ENCODE measurements around the gene CEP131.

Gene CEP131
- total RNA-seq = 14.8 to 25.6 (median 23.0) reads per million in 9 experiments

- peaks cover 8% of the 10 kb centered on the region for H3K36me3 Mint-ChIP-seq (ENCODE audit: insufficient read depth)
- no peaks in the 10 kb centered on the region for H3K9me3 Mint-ChIP-seq
- no peaks in the 10 kb centered on the region for H3K27me3 Mint-ChIP-seq
- peaks cover 16 to 19% of the 10 kb centered on the region in 2 donors for H3K4me1 Mint-ChIP-seq (ENCODE audit: low read depth in 2 of 2)
- DNase-seq (peak; percentile 98 to 99 (median 98)), ATAC-seq (replicated peaks) (peak; percentile 95)
- H3K4me3 Mint-ChIP-seq = peak within 1 kb of the TSS; percentile 75 to 81
- peak within 1 kb of the TSS; percentile 13 to 59 for H3K27ac Mint-ChIP-seq
Observed at GRCh38 chr17:81222906-81223761, at the start of gene CEP131. Gene CEP131 (minus strand): TSS chr17:81222965. CDS start chr17:81220056, 2,909 bp downstream.

GRCh38 chr17:81271226-81271625, 48.5 kb upstream of the CEP131 start:
- Mint-ChIP-seq H3K27me3 (no peaks in the 10 kb centered on the region), H3K36me3 (ENCODE audit: insufficient read depth) (peaks cover 62% of the 10 kb centered on the region), H3K9me3 (no peaks in the 10 kb centered on the region), H3K27ac (no peak overlapping the region), H3K4me3 (no peak overlapping the region), H3K4me1 (ENCODE audit: low read depth in 2 of 2) (peaks cover 0 to 11% of the 10 kb centered on the region in 2 donors)
- ATAC-seq (replicated peaks) (no peak), DNase-seq (no peak)

DNA sequence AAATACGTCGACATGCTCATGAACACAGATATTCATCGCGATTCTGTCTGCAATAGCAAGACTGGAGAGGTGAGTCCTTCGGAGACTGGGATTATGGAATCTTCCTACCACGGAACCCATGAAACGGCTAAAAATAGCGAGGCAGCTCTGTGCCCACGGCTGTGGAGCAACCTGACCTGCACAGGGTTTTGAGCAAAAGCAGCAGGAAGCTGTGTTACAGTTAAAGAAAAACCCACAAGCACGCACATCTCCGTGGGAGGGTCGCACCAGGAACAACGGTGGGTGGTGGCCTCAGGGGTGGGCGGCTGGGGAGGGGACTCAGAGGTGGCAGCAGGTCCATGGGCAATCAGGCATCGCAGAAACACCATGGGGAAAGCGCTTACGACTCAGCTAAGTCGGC, 47.5 kb upstream of the CEP131 start:
- Mint-ChIP-seq H3K4me1 (ENCODE audit: low read depth in 2 of 2) (peaks cover 0 to 12% of the 10 kb centered on the region in 2 donors), H3K27me3 (no peaks in the 10 kb centered on the region), H3K9me3 (no peaks in the 10 kb centered on the region), H3K4me3 (no peak overlapping the region), H3K27ac (peak overlapping the region in 1 of 2 donors; percentile 70), H3K36me3 (ENCODE audit: insufficient read depth) (peaks cover 63% of the 10 kb centered on the region)
- no peak for DNase-seq
- no peak for ATAC-seq (replicated peaks)

DNA sequence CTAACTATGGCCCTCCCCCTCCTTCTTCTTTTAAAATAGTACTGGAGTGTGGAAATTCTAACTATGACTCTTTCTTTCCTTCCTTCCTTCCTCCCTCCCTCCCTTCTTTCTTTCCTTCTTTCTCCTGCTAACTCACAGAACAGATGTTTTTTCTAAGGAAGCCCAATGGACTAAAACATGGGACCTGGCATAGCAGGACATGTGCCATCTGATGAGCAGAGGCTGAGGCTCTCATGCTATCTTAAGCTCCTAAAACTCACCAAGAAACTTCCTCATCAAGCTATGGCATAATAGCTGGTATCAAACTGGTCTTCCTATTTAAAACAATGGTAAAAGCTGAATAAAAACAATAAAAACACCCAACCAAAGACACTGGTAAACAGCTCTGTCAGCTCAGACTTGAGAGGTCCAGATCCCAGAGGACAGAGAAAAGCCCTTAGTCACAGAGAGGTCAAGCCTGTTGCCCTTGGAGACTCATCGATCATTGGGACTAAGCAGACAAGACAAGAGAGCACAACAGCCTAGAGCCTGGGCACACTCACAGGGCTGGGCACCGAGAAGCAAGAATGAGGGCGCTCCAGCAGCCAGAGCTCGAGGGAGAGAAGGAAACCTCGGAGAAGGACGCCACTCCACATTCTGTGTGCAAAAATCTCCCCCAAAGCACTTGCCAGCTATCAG, 44.8 kb upstream of the CEP131 start:
- no peak overlapping the region for H3K4me3 Mint-ChIP-seq
- H3K27me3 Mint-ChIP-seq = no peaks in the 10 kb centered on the region
- no peaks in the 10 kb centered on the region for H3K9me3 Mint-ChIP-seq
- peaks cover 0 to 10% of the 10 kb centered on the region in 2 donors for H3K4me1 Mint-ChIP-seq (ENCODE audit: low read depth in 2 of 2)
- H3K36me3 Mint-ChIP-seq (ENCODE audit: insufficient read depth) = peaks cover 67% of the 10 kb centered on the region
- DNase-seq (no peak), ATAC-seq (replicated peaks) (no peak)
- peak overlapping the region; percentile 11 to 60 for H3K27ac Mint-ChIP-seq

- DNase-seq (no peak), ATAC-seq (replicated peaks) (no peak)
- Mint-ChIP-seq H3K4me3 (no peak overlapping the region), H3K9me3 (no peaks in the 10 kb centered on the region), H3K4me1 (ENCODE audit: low read depth in 2 of 2) (peaks cover 0 to 10% of the 10 kb centered on the region in 2 donors), H3K27ac (peak overlapping the region; percentile 77 to 82), H3K36me3 (ENCODE audit: insufficient read depth) (peaks cover 64% of the 10 kb centered on the region), H3K27me3 (no peaks in the 10 kb centered on the region)
Observed at GRCh38 chr17:81265576-81265975, 42.8 kb upstream of the CEP131 start.

DNA sequence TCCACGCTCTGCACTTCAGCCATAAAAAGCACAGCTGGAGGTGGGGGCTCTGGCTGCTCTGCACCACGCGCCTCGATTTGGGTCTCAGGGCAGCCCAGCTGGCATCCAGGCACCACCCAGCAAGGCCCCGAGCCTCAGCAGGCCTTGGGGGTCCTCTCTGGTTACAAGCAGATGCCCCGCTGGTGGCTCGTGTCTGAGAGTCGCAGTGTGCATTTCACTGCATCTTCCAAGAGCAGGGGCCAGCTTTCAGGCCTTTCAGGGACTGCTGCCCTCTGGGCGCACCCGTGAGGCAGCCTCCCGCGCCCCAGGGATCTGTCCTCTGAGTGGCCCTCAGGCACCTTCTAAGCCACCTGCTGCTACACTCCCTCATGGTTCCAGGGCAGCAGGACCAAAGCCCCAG, 41.9 kb upstream of the CEP131 start:
- no peak overlapping the region for H3K27ac Mint-ChIP-seq
- H3K27me3 Mint-ChIP-seq = no peaks in the 10 kb centered on the region
- no peak overlapping the region for H3K4me3 Mint-ChIP-seq
- DNase-seq = no peak
- H3K36me3 Mint-ChIP-seq (ENCODE audit: insufficient read depth) = peaks cover 57% of the 10 kb centered on the region
- H3K9me3 Mint-ChIP-seq = no peaks in the 10 kb centered on the region
- H3K4me1 Mint-ChIP-seq (ENCODE audit: low read depth in 2 of 2) = peaks cover 0 to 10% of the 10 kb centered on the region in 2 donors
- no peak for ATAC-seq (replicated peaks)

DNA sequence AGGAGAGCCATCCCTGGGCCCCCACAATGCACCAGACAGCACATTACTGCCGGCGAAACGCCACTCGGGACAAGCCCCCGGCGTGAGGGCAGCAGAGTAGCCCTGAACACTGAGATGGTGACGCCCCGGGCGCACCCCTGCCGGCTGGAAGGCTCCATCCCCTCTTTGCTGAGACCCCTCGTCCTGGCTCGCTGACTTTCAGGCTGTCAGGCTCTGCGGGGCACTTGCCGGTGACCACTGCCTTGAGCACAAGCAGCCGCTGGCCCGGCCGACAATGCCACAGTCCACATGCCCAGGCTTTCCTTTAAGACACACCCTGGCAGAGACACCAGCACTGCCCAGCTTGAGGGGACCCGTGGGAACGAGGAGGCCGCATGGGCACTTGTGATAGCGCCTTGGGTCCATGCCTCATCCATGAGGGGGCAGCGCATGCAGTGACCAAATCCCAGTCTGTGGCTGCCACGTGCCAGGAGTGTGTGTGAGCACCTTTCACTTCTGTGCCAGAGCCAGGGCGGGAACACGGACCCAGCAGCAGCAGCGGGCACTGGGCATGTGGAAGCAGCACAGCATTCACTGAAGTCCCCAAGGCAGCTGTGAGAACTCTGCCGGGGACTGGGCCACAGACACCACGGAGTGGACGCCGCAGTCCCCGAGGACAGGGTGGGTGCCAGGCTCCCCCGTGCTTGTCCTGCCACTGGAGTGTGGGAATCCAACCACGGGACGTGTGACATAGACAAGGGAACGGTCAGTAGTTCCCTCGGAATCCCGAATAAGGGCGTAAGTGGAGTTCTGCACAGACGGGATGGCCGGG, 40.8 kb upstream of the CEP131 start:
- no peaks in the 10 kb centered on the region for H3K27me3 Mint-ChIP-seq
- no peak overlapping the region for H3K27ac Mint-ChIP-seq
- DNase-seq = no peak
- peaks cover 51% of the 10 kb centered on the region for H3K36me3 Mint-ChIP-seq (ENCODE audit: insufficient read depth)
- H3K4me3 Mint-ChIP-seq = no peak overlapping the region
- H3K9me3 Mint-ChIP-seq = no peaks in the 10 kb centered on the region
- ATAC-seq (replicated peaks) = no peak
- H3K4me1 Mint-ChIP-seq (ENCODE audit: low read depth in 2 of 2) = peaks cover 0 to 10% of the 10 kb centered on the region in 2 donors

DNA sequence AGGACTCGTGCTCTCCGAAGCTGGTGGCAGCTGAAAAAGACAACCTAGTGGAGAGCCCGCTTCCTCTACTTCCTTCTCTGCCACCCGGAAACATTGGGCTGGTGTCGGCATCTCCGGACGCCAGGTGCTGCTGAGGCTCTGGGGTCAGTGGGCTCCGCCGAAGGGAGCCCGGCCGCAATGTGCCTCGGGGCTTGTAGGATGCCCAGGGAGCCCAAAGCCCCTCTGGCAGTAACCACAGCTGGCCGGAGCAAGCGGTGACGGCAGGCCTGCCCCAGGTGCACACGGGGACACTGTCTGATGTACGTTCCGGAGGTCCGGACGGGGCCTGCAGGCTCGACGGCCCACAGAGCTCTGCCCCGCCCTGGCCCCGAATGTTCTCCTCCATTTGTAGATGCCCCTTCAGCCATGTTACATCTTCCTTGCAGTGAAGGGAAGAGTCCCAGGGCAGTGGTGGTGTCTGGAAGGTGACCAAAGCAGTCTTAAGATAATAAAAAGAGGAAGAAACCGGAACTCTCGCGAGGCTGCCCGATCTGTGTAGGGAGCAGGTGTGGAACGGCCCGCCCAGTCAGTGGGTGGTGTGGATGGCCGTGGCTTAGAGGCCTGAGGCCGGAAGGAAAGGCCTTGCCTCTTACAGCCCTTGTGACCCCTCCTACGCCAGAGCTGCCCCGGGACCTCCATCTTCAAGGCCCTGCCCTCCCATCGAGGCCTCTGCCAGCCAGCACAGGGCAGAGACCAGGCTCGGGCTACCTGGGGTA, 39.0 kb upstream of the CEP131 start:
- Mint-ChIP-seq H3K9me3 (no peaks in the 10 kb centered on the region), H3K4me3 (no peak overlapping the region), H3K36me3 (ENCODE audit: insufficient read depth) (peaks cover 43% of the 10 kb centered on the region), H3K4me1 (ENCODE audit: low read depth in 2 of 2) (peaks cover 0 to 4% of the 10 kb centered on the region in 2 donors), H3K27ac (no peak overlapping the region), H3K27me3 (no peaks in the 10 kb centered on the region)
- no peak for ATAC-seq (replicated peaks)
- no peak for DNase-seq

DNA sequence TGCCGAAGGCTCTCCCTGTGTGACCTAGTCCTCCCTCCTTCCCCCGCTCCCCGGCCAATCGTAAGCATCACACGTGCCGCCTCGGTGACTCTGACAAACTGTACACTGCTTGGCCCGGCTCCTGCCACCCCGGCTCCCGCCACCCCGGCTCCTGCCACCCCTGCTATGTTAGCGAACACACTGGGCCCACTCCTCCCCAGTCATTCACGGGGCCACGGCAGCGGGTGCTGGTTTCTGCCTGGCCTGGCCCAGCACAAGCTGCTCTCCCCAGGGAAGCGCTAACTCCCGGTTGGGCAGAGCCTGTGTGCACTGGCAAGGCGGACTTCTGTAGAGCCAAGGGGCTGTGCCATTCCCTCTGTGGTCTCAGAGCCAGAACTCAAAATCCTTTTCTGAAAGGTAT, 38.3 kb upstream of the CEP131 start:
- ATAC-seq (replicated peaks) = no peak
- Mint-ChIP-seq H3K4me1 (ENCODE audit: low read depth in 2 of 2) (peaks cover 0 to 4% of the 10 kb centered on the region in 2 donors), H3K27ac (no peak overlapping the region), H3K27me3 (no peaks in the 10 kb centered on the region), H3K36me3 (ENCODE audit: insufficient read depth) (peaks cover 40% of the 10 kb centered on the region), H3K9me3 (no peaks in the 10 kb centered on the region), H3K4me3 (no peak overlapping the region)
- no peak for DNase-seq

GRCh38 chr17:81260641-81261040, 37.9 kb upstream of the CEP131 start:
- H3K9me3 Mint-ChIP-seq = no peaks in the 10 kb centered on the region
- DNase-seq = no peak
- H3K36me3 Mint-ChIP-seq (ENCODE audit: insufficient read depth) = peaks cover 36% of the 10 kb centered on the region
- peaks cover 0 to under 1% of the 10 kb centered on the region in 2 donors for H3K4me1 Mint-ChIP-seq (ENCODE audit: low read depth in 2 of 2)
- no peak overlapping the region for H3K4me3 Mint-ChIP-seq
- H3K27ac Mint-ChIP-seq = no peak overlapping the region
- ATAC-seq (replicated peaks) = no peak
- H3K27me3 Mint-ChIP-seq = no peaks in the 10 kb centered on the region

GRCh38 chr17:81260171-81260570, 37.4 kb upstream of the CEP131 start:
- H3K9me3 Mint-ChIP-seq = no peaks in the 10 kb centered on the region
- DNase-seq (no peak), ATAC-seq (replicated peaks) (no peak)
- H3K4me1 Mint-ChIP-seq (ENCODE audit: low read depth in 2 of 2) = no peaks in the 10 kb centered on the region
- no peak overlapping the region for H3K4me3 Mint-ChIP-seq
- H3K27me3 Mint-ChIP-seq = no peaks in the 10 kb centered on the region
- no peak overlapping the region for H3K27ac Mint-ChIP-seq
- peaks cover 33% of the 10 kb centered on the region for H3K36me3 Mint-ChIP-seq (ENCODE audit: insufficient read depth)

GRCh38 chr17:81259058-81259605, 36.4 kb upstream of the CEP131 start:
- no peak overlapping the region for H3K4me3 Mint-ChIP-seq
- H3K36me3 Mint-ChIP-seq (ENCODE audit: insufficient read depth) = peaks cover 28% of the 10 kb centered on the region
- no peaks in the 10 kb centered on the region for H3K4me1 Mint-ChIP-seq (ENCODE audit: low read depth in 2 of 2)
- H3K9me3 Mint-ChIP-seq = no peaks in the 10 kb centered on the region
- H3K27me3 Mint-ChIP-seq = no peaks in the 10 kb centered on the region
- no peak for DNase-seq
- ATAC-seq (replicated peaks) = no peak
- H3K27ac Mint-ChIP-seq = no peak overlapping the region
